HG02970 (cell line): ENCODE data around the gene CDC42BPB.

ENCODE experiments used
- ATAC-seq: cut with Tn5 transposase; IDR thresholded peaks from one replicate; pipeline ENCODE4 v1.9.1; 2021; ENCODE audit warnings: mild to moderate bottlenecking, moderate library complexity, moderate number of reproducible peaks; ENCODE audit not compliant: unreplicated experiment, low FRiP score

CDC42BPB gene

DNA sequence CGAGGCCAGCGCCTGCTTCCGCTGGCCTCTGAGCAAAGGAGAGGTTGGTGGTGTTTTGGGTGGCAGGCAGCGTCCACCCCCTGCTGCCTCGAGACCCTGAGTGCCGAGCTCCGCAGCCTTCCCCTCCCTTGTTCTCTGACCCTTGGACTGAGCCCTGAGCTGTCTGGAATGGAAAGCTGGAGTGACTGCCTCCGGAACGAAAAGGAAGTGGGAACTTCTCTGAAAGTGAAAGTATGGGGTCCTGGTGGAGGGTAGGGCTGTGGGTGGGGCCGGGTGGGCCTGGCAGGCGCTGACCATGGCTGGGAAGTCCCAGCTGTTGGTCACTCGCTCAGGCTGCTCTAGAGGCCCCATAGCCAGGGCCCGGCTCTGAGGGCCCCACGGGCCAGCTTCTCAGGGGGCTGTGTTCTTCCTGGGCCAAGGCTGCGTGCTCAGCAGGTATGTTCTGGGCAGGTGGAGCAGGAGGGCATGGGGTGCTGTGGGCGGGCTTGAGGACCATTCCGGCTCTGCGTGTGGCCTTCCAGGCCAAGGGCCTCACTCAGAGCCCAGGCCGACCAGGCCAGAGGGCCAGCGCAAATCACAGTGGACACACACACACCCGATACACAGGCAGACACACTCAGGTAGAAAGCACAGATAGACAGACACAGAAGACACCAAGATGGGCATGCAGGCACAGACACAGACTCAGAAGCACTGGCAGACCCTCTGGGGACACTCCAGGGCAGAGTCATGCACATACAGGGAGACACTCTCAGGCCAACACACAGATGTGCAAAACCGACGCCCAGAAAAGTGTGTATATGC is 37.3 kb upstream of the CDC42BPB start, which contains the start of gene EXOC3L4:
EXOC3L4 (plus strand) TSS at position 320 of the 804 bp plus-strand sequence. CDS start 5,495 bp downstream, outside the sequence.
- no peak for ATAC-seq

- no peak for ATAC-seq
Observed at GRCh38 chr14:103093856-103094405, 36.6 kb upstream of the CDC42BPB start.

GRCh38 chr14:103091883-103092222 is 34.5 kb upstream of the CDC42BPB start:
- no peak for ATAC-seq

- ATAC-seq: no peak
Observed at GRCh38 chr14:103091041-103091882, 33.9 kb upstream of the CDC42BPB start.

GRCh38 chr14:103090481-103091020 is 33.2 kb upstream of the CDC42BPB start:
- no peak for ATAC-seq

- ATAC-seq: no peak
Observed at GRCh38 chr14:103089386-103090335, 32.3 kb upstream of the CDC42BPB start.

DNA sequence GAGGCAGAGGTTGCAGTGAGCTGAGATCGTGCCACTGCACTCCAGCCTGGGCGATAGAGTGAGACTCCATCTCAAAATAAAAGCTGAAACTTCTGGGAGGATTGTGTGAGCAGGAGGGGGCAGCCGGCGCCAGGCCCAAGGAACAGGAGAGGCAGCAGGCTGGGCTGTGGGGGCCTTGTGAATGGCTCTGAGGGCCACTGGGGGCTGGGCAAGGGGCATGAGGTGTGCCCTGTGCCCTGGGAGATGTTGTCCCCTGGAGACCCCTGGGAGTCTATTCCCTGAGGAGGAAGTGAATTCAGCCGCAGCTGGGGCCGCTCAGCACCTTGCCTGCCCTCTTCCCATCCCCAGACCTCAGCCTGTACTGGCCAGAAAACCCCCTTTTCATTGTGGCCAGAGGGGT is 31.6 kb upstream of the CDC42BPB start:
- no peak for ATAC-seq

DNA sequence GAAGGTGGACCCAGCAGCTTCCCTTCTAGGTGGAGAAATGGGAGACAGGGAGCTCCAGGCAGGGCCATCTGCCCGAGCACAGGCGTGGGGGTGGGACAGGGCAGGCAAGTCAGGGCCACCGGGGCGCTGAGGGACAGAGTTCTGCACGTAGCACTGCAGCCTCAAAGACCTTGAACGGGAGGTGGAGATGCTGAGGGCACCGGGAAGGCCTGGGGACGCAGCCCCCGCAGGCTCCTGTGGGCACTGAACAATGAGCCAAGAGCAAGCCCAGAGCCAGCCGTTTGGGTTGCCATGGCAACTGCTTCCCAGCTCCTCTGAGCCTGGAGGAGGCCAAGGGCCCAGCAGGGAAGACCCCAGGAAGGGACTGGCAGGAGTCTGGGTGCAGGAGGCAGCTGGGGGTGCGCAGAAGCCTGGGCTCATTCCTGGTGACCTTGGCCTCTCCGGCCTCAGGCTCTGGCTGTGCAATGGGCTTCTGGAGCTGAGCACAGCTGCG is 30.0 kb upstream of the CDC42BPB start:
- no peak for ATAC-seq

DNA sequence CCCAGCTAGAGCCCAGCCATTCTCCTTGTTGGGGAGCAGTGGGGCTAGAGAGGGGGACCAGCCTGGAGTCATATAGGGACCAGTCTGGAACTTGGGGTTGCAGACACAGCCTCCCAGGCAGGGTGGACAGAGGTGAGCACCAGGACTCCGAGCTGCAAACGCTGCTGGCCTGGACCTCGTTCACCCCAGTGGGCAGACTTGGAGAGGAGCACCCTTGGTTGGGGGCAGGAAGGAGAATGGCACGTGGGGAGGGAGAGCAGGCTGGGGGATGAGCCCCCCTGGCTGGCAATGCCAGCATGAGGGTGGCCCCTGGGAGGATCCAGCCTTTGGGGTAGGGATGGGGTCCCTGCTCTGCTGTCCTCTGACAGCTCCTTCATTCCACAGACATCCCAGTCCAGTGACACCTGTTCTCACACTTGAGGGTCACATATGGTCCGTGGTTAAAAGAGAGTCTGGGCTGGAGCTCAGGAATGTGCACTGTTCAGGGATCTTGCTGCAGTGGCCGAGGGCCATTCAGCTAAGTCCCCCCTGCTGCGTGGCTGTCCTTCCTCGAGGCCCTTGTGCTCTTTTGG is 29.5 kb upstream of the CDC42BPB start:
- no peak for ATAC-seq

- no peak for ATAC-seq
Observed at GRCh38 chr14:103085106-103086091, 28.1 kb upstream of the CDC42BPB start.

- ATAC-seq: no peak
Observed at GRCh38 chr14:103084021-103084919, 26.9 kb upstream of the CDC42BPB start, which contains the start of gene LBHD2. Gene LBHD2, plus strand, starts transcription at chr14:103084210. Its CDS starts 1,803 bp downstream, at chr14:103086013.

DNA sequence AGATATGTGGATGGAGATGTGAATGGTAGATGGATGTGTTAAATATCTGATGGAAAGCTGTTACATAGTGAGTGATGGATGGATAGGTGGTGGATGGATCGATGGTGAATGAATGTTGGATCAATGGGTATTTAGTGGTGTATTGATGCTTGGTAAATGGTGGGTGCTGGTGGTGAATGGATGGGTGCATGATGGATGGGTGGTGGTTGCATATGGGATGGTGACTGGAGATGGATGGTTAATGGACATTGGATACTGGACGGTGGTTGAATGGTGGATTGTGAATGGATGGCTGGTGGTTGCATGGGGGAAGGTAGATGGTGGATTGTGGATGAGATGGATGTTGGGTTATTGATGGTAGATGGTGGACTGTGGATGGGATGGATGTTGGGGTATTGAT is 24.6 kb upstream of the CDC42BPB start:
- no peak for ATAC-seq

- no peak for ATAC-seq
Observed at GRCh38 chr14:103078860-103079587, 21.7 kb upstream of the CDC42BPB start.

GRCh38 chr14:103078420-103078749 is 21.0 kb upstream of the CDC42BPB start:
- no peak for ATAC-seq

DNA sequence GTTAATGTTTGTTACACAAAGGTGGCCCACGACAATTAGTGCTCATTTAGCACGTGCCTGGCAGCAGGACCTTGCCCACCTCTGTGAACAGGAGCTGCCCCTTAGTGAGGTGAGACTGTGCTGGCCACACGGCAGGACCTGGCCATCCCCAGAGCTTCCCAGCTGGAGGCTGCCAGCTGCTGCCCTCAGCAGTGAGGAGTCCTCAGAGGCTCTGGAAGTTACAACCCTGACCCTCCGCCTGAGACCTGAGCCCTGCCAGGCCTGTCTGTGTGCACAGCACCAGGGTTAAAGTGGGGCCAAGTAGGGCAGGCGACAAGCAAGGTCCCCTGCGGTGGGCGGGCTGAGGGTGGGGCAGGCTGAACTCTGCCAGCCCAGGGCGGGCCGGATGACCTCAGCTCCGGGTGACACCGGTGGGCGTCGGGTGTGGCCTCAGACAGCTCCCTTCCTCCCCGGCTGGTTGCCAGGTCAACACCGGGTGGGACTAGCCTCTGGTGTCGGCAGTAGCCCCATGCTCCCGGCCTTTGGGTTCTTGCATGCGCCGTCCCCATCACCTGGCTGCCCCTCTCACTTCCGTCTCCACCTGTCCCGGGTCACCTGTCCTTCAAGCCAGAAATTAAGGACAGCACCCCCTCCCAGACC is 17.5 kb upstream of the CDC42BPB start:
- no peak for ATAC-seq
